GM12878 (cell line): ENCODE results near the gene SHMT1. TPM values are rescaled to one million over a fixed set of nuclear protein-coding genes. Genes with fewer than 3 reads are reported as not detected.

Source experiments
- ASH2L ChIP-seq: fragments of 300-600, 200-600 bp; sonication (generic); IDR thresholded peaks from 2 replicates; pipeline ENCODE4 v1.6.1; 2017; ENCODE audit warnings: low read depth, mild to moderate bottlenecking, borderline replicate concordance
- BCL11A ChIP-seq: IDR thresholded peaks from 2 replicates; pipeline ENCODE4 v1.6.1; 2011; ENCODE audit warnings: low read depth, low read length
- CHD1 ChIP-seq: IDR thresholded peaks from 2 replicates; pipeline ENCODE4 v1.6.1; 2012; ENCODE audit warnings: low read depth, low read length, improper control_type of control experiment
- DPF2 ChIP-seq: fragments of 450-650 bp; IDR thresholded peaks from 2 replicates; pipeline ENCODE4 v1.6.1; 2017; ENCODE audit warnings: mild to moderate bottlenecking
- EGR1 ChIP-seq, 2 experiments: IDR thresholded peaks; 1 replicate in 1 of 2; 2 replicates in 1 of 2; pipeline ENCODE4 v1.6.1; 2011 to 2012; ENCODE audit warnings: low read depth in 2 of 2, low read length in 2 of 2, borderline replicate concordance in 1 of 2, mild to moderate bottlenecking in 1 of 2, moderate library complexity in 1 of 2
- EP300 ChIP-seq, 2 experiments: fragments of 150-350 bp in 1 of 2; IDR thresholded peaks; 2 replicates each; pipeline ENCODE4 v1.6.1; 2011 to 2012; ENCODE audit warnings: low read depth in 2 of 2, low read length in 2 of 2, borderline replicate concordance in 1 of 2, improper control_type of control experiment in 1 of 2, inconsistent platforms in 1 of 2; ENCODE audit not compliant: control insufficient read depth in 1 of 2
- GABPA ChIP-seq: IDR thresholded peaks from 2 replicates; pipeline ENCODE4 v1.6.1; 2014; ENCODE audit warnings: antibody characterized with exemption, low read depth, mild to moderate bottlenecking, inconsistent platforms
- HDAC2 ChIP-seq: fragments of 200-600 bp; sonication (generic); IDR thresholded peaks from 2 replicates; pipeline ENCODE4 v1.6.1; 2017
- IKZF1 ChIP-seq: fragments of 450-650 bp; conservative IDR thresholded peaks from 2 replicates; pipeline ENCODE4 v1.6.1; 2017; ENCODE audit warnings: antibody characterized with exemption, mild to moderate bottlenecking
- NBN ChIP-seq: fragments of 450-650 bp; IDR thresholded peaks from 2 replicates; pipeline ENCODE4 v1.6.1; 2016
- NFYA ChIP-seq: IDR thresholded peaks from 2 replicates; pipeline ENCODE4 v1.6.1; 2011; ENCODE audit warnings: low read depth, mild to moderate bottlenecking, low read length, improper control_type of control experiment, borderline replicate concordance
- SMAD5 ChIP-seq: IDR thresholded peaks from 2 replicates; pipeline ENCODE4 v1.6.1; 2016; ENCODE audit warnings: antibody characterized with exemption, low read depth
- SP1 ChIP-seq: IDR thresholded peaks from one replicate; pipeline ENCODE4 v1.6.1; 2011; ENCODE audit warnings: low read depth, low read length
- SPI1 ChIP-seq: IDR thresholded peaks from 2 replicates; pipeline ENCODE4 v1.6.1; 2011; ENCODE audit warnings: low read depth, mild to moderate bottlenecking, low read length, moderate library complexity, borderline replicate concordance; ENCODE audit not compliant: insufficient read depth
- TAF1 ChIP-seq: IDR thresholded peaks from 2 replicates; pipeline ENCODE4 v1.6.1; 2011; ENCODE audit warnings: mild to moderate bottlenecking, low read depth, low read length, borderline replicate concordance
- TBL1XR1 ChIP-seq: IDR thresholded peaks from 2 replicates; pipeline ENCODE4 v1.6.1; 2012; ENCODE audit warnings: low read depth, low read length, improper control_type of control experiment
- TCF3 ChIP-seq: IDR thresholded peaks from 2 replicates; pipeline ENCODE4 v1.6.1; 2012; ENCODE audit warnings: low read depth, mild to moderate bottlenecking, low read length, borderline replicate concordance; ENCODE audit not compliant: insufficient read depth
- polyA plus RNA-seq, 11 experiments: library from polyadenylated mRNA; depleted of rRNA in 4 of 11; unstranded in 6 of 11; stranded (reverse) in 5 of 11; fragments of >200 nt; fragmentation: Nextera tagmentation in 4 of 11; fragmentation: Illumina TruSeq in 1 of 11; extraction: Ambion mirVana in 4 of 11; extraction: Trizol in 1 of 11; gene quantifications; 1 replicate in 1 of 11; 2 replicates in 10 of 11; pipeline versions ENCODE4 v1.2.1 to v1.2.3, GENCODE V29; 2011 to 2016; ENCODE audit warnings: inconsistent platforms in 2 of 11, missing spikeins in 2 of 11, low read depth in 1 of 11
- total RNA-seq, 4 experiments: library from RNA; depleted of rRNA in 3 of 4; stranded (reverse); fragments of >200 nt in 3 of 4; fragmentation: Illumina TruSeq in 1 of 4; extraction: Trizol in 1 of 4; gene quantifications; 2 replicates each; pipeline versions ENCODE4 v1.2.1 to v1.2.3, GENCODE V29; 2013 to 2021
- TF ChIP-seq, protein P1 (sequence below): fragments of 450-650 bp; IDR thresholded peaks from 2 replicates; pipeline ENCODE4 v1.6.1; 2017; ENCODE audit warnings: mild to moderate bottlenecking, low read depth, inconsistent platforms; ENCODE audit not compliant: poor library complexity, severe bottlenecking
- TF ChIP-seq, protein P2 (sequence below): fragments of 450-650 bp; IDR thresholded peaks from 2 replicates; pipeline ENCODE4 v1.6.1; 2017; ENCODE audit warnings: mild to moderate bottlenecking, moderate library complexity
- TF ChIP-seq, protein P3 (sequence below): fragments of 450-650 bp; formaldehyde crosslinking; IDR thresholded peaks from 2 replicates; pipeline ENCODE4 v1.5.0; 2022; ENCODE audit warnings: mild to moderate bottlenecking, missing genetic modification characterization

Gene SHMT1
- total and polyA plus RNA-seq, 10 of the 15 experiments (the other 5 are each of a cell fraction or from before 2014, with no cell fraction given), result 5.2 to 60.1 (median 34.6) TPM

DNA sequence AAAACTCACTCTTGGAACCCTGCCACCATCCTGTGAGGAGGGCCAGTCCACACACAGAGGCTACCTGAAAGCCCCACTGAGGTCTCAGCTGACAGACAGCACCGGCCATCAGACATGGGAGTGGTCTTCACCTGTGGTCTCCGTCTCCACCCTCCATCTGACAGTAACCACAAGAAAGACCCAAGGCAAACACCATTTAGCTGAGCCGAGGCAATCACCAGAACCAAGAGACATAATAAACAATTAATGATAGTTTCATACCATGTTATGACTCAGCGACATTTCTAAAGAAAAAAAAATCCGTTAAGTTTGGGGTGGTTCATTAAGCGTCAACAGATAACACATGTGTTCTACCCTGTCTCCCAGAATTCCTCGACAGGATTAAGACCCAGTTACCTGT, 8.1 kb upstream of the SHMT1 start (continued):
- TF ChIP-seq, protein P1, sequence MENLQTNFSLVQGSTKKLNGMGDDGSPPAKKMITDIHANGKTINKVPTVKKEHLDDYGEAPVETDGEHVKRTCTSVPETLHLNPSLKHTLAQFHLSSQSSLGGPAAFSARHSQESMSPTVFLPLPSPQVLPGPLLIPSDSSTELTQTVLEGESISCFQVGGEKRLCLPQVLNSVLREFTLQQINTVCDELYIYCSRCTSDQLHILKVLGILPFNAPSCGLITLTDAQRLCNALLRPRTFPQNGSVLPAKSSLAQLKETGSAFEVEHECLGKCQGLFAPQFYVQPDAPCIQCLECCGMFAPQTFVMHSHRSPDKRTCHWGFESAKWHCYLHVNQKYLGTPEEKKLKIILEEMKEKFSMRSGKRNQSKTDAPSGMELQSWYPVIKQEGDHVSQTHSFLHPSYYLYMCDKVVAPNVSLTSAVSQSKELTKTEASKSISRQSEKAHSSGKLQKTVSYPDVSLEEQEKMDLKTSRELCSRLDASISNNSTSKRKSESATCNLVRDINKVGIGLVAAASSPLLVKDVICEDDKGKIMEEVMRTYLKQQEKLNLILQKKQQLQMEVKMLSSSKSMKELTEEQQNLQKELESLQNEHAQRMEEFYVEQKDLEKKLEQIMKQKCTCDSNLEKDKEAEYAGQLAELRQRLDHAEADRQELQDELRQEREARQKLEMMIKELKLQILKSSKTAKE, result peak; percentile 92
- TF ChIP-seq, protein P2, sequence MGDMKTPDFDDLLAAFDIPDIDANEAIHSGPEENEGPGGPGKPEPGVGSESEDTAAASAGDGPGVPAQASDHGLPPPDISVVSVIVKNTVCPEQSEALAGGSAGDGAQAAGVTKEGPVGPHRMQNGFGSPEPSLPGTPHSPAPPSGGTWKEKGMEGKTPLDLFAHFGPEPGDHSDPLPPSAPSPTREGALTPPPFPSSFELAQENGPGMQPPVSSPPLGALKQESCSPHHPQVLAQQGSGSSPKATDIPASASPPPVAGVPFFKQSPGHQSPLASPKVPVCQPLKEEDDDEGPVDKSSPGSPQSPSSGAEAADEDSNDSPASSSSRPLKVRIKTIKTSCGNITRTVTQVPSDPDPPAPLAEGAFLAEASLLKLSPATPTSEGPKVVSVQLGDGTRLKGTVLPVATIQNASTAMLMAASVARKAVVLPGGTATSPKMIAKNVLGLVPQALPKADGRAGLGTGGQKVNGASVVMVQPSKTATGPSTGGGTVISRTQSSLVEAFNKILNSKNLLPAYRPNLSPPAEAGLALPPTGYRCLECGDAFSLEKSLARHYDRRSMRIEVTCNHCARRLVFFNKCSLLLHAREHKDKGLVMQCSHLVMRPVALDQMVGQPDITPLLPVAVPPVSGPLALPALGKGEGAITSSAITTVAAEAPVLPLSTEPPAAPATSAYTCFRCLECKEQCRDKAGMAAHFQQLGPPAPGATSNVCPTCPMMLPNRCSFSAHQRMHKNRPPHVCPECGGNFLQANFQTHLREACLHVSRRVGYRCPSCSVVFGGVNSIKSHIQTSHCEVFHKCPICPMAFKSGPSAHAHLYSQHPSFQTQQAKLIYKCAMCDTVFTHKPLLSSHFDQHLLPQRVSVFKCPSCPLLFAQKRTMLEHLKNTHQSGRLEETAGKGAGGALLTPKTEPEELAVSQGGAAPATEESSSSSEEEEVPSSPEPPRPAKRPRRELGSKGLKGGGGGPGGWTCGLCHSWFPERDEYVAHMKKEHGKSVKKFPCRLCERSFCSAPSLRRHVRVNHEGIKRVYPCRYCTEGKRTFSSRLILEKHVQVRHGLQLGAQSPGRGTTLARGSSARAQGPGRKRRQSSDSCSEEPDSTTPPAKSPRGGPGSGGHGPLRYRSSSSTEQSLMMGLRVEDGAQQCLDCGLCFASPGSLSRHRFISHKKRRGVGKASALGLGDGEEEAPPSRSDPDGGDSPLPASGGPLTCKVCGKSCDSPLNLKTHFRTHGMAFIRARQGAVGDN, result no peak
- TF ChIP-seq BCL11A, result peak; percentile 96
- TF ChIP-seq DPF2, result peak; percentile 52; the same call in 1 of the 2 replicates
- TF ChIP-seq TCF3, result no peak
- TF ChIP-seq EGR1 (IDR thresholded peaks at IDR 0.05; ENCODE audit: borderline replicate concordance in 1 of 2, low read depth in 2 of 2, low read length in 2 of 2), result no peak
- TF ChIP-seq HDAC2, result no peak
- no peak for TF ChIP-seq ASH2L
- TF ChIP-seq GABPA, result no peak
- TF ChIP-seq, protein P3, sequence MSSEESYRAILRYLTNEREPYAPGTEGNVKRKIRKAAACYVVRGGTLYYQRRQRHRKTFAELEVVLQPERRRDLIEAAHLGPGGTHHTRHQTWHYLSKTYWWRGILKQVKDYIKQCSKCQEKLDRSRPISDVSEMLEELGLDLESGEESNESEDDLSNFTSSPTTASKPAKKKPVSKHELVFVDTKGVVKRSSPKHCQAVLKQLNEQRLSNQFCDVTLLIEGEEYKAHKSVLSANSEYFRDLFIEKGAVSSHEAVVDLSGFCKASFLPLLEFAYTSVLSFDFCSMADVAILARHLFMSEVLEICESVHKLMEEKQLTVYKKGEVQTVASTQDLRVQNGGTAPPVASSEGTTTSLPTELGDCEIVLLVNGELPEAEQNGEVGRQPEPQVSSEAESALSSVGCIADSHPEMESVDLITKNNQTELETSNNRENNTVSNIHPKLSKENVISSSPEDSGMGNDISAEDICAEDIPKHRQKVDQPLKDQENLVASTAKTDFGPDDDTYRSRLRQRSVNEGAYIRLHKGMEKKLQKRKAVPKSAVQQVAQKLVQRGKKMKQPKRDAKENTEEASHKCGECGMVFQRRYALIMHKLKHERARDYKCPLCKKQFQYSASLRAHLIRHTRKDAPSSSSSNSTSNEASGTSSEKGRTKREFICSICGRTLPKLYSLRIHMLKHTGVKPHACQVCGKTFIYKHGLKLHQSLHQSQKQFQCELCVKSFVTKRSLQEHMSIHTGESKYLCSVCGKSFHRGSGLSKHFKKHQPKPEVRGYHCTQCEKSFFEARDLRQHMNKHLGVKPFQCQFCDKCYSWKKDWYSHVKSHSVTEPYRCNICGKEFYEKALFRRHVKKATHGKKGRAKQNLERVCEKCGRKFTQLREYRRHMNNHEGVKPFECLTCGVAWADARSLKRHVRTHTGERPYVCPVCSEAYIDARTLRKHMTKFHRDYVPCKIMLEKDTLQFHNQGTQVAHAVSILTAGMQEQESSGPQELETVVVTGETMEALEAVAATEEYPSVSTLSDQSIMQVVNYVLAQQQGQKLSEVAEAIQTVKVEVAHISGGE (CRISPR knock-in tag), result no peak
- TF ChIP-seq SMAD5, result no peak
- no peak for TF ChIP-seq SPI1
- peak; percentile 35 to 67; a peak in 1 of 4 replicates for TF ChIP-seq EP300 (IDR thresholded peaks at IDR 0.05; ENCODE audit: borderline replicate concordance in 1 of 2, control insufficient read depth in 1 of 2, low read depth in 2 of 2, low read length in 2 of 2)
- no peak for TF ChIP-seq TBL1XR1
- no peak for TF ChIP-seq NFYA
- TF ChIP-seq TAF1, result no peak
- TF ChIP-seq NBN, result no peak; the same call in 1 of the 2 replicates
- TF ChIP-seq CHD1, result no peak
- TF ChIP-seq IKZF1, result peak; percentile 20; the same call in 1 of the 2 replicates
- no peak for TF ChIP-seq SP1
